HEK293 (cell line): ENCODE results near the gene TNNT2.

Experiments
- CTCF ChIA-PET: fragments of 350-600 bp; formaldehyde crosslinking; extraction: SDS; loops from one replicate; lab custom pipeline; 2021; ENCODE audit warnings: antibody characterized with exemption; lab: Yijun Ruan, JAX
- POLR2A ChIA-PET: fragments of 300-600 bp; formaldehyde crosslinking; extraction: SDS; loops from one replicate; lab custom pipeline; 2020; ENCODE audit warnings: antibody characterized with exemption, inconsistent platforms; lab: Yijun Ruan, JAX
- H3K27ac ChIP-seq: fragments of 200-500 bp; sonication (Bioruptor generic); 2 replicates; pipeline ENCODE4 v1.5.1; 2014; ENCODE audit warnings: low read depth, low read length, control low read depth, inconsistent platforms; ENCODE audit errors: extremely low read depth
- H3K36me3 ChIP-seq, 2 experiments: fragments of 200-500 bp in 1 of 2; sonication (Bioruptor generic) in 1 of 2; 1 replicate in 1 of 2; 2 replicates in 1 of 2; pipeline ENCODE4 v1.5.1; 2014 to 2017; ENCODE audit warnings: inconsistent platforms in 2 of 2, low read length in 2 of 2; ENCODE audit not compliant: control insufficient read depth in 2 of 2, insufficient read depth in 1 of 2
- H3K4me1 ChIP-seq: fragments of 200-500 bp; sonication (Bioruptor generic); 2 replicates; pipeline ENCODE4 v1.5.1; 2014; ENCODE audit warnings: mild to moderate bottlenecking, low read length, inconsistent platforms; ENCODE audit not compliant: control insufficient read depth, insufficient read depth
- H3K4me3 ChIP-seq: 2 replicates; pipeline ENCODE4 v1.5.1; 2011; ENCODE audit warnings: low read depth, mild to moderate bottlenecking, control low read depth, low read length, moderate library complexity
- H3K9me3 ChIP-seq: fragments of 200-500 bp; sonication (Bioruptor generic); 2 replicates; pipeline ENCODE4 v1.5.1; 2014; ENCODE audit warnings: low read depth, low read length, inconsistent platforms; ENCODE audit not compliant: control insufficient read depth, insufficient read depth
- EGR2 ChIP-seq: fragments of 450-650 bp; formaldehyde crosslinking; IDR thresholded peaks from 2 replicates; pipeline ENCODE4 v1.5.1; 2016; ENCODE audit warnings: low read depth, missing biosample characterization, missing genetic modification characterization
- INSM2 ChIP-seq: fragments of 450-650 bp; formaldehyde crosslinking; IDR thresholded peaks from 2 replicates; pipeline ENCODE4 v1.5.1; 2016; ENCODE audit warnings: missing biosample characterization, missing genetic modification characterization
- KLF17 ChIP-seq: fragments of 450-650 bp; formaldehyde crosslinking; IDR thresholded peaks from 2 replicates; pipeline ENCODE4 v1.5.1; 2016; ENCODE audit warnings: missing biosample characterization, missing genetic modification characterization
- PRDM4 ChIP-seq: fragments of 450-650 bp; formaldehyde crosslinking; IDR thresholded peaks from 2 replicates; pipeline ENCODE4 v1.5.1; 2017; ENCODE audit warnings: missing biosample characterization, missing genetic modification characterization
- TCF7L2 ChIP-seq: IDR thresholded peaks from 2 replicates; pipeline ENCODE4 v1.6.1; 2011; ENCODE audit warnings: low read depth, mild to moderate bottlenecking, inconsistent platforms, low read length, moderate library complexity, borderline replicate concordance
- ZFHX2 ChIP-seq: fragments of 450-650 bp; formaldehyde crosslinking; conservative IDR thresholded peaks from 2 replicates; pipeline ENCODE4 v1.5.1; 2016; ENCODE audit warnings: missing biosample characterization, missing genetic modification characterization
- ZIC2 ChIP-seq: fragments of 450-650 bp; formaldehyde crosslinking; IDR thresholded peaks from 2 replicates; pipeline ENCODE4 v1.5.1; 2016; ENCODE audit warnings: missing biosample characterization, missing genetic modification characterization
- ZNF266 ChIP-seq: fragments of 450-650 bp; formaldehyde crosslinking; IDR thresholded peaks from 2 replicates; pipeline ENCODE4 v1.5.1; 2016; ENCODE audit warnings: missing biosample characterization, missing genetic modification characterization, low read depth
- ZNF354C ChIP-seq: fragments of 450-650 bp; formaldehyde crosslinking; IDR thresholded peaks from 2 replicates; pipeline ENCODE4 v1.5.1; 2016; ENCODE audit warnings: missing biosample characterization, missing genetic modification characterization, low read depth, borderline replicate concordance
- ZNF600 ChIP-seq: fragments of 450-650 bp; formaldehyde crosslinking; IDR thresholded peaks from 2 replicates; pipeline ENCODE4 v1.5.1; 2016; ENCODE audit warnings: missing biosample characterization, missing genetic modification characterization
- ZNF837 ChIP-seq: fragments of 450-650 bp; formaldehyde crosslinking; IDR thresholded peaks from 2 replicates; pipeline ENCODE4 v1.5.1; 2016; ENCODE audit warnings: missing biosample characterization, missing genetic modification characterization

Gene TNNT2

GRCh38 chr1:201406831-201407406 lies 29.4 kb upstream of the TNNT2 start:
- Histone ChIP-seq H3K9me3 (no peaks in the 10 kb centered on the region), H3K27ac (no peak overlapping the region), H3K4me1 (no peaks in the 10 kb centered on the region), H3K4me3 (no peak overlapping the region), H3K36me3 (no peaks in the 10 kb centered on the region)
- POLR2A ChIA-PET: no interaction called here
- CTCF ChIA-PET: interaction anchor here (0.9 to 3.0 kb wide), 6 partner anchors 11 to 59 kb away, joined by 3 to 29 read pairs (median 10); no protein-coding TSS in a partner anchor
- TF ChIP-seq ZFHX2 (peak; percentile 47; the same call in 1 of the 2 replicates), INSM2 (no peak), EGR2 (tag by site-specific recombination) (peak; percentile 39; the same call in 1 of the 2 replicates)

- no peak overlapping the region for H3K27ac ChIP-seq
- H3K4me1 ChIP-seq: no peaks in the 10 kb centered on the region
- TF ChIP-seq ZIC2 (tag by site-specific recombination) (peak; percentile 42), KLF17 (tag by site-specific recombination) (peak; percentile 64; the same call in 1 of the 2 replicates), PRDM4 (no peak), ZNF837 (tag by site-specific recombination) (no peak)
- H3K9me3 ChIP-seq: no peaks in the 10 kb centered on the region
- CTCF ChIA-PET: interaction anchor here (0.8 to 2.1 kb wide), 6 partner anchors 12 to 152 kb away, joined by 3 to 11 read pairs (median 4); partner anchors contain the start of gene TNNI1
- no peaks in the 10 kb centered on the region for H3K36me3 ChIP-seq
- no peak overlapping the region for H3K4me3 ChIP-seq
- POLR2A ChIA-PET: no interaction called here
Observed at GRCh38 chr1:201405484-201405831, 28.0 kb upstream of the TNNT2 start.

- no peaks in the 10 kb centered on the region for H3K4me1 ChIP-seq
- ChIA-PET POLR2A (no interaction called here), CTCF (interaction anchor here (0.8 to 2.1 kb wide), 7 partner anchors 16 to 151 kb away, joined by 3 to 11 read pairs (median 3); partner anchors contain the start of gene TNNI1)
- TF ChIP-seq ZNF600 (tag by site-specific recombination) (no peak), ZNF266 (tag by site-specific recombination) (no peak), TCF7L2 (no peak), ZNF354C (tag by site-specific recombination) (no peak)
- H3K27ac ChIP-seq: no peak overlapping the region
- H3K36me3 ChIP-seq: no peaks in the 10 kb centered on the region
- H3K4me3 ChIP-seq: no peak overlapping the region
- no peaks in the 10 kb centered on the region for H3K9me3 ChIP-seq
Observed at GRCh38 chr1:201404722-201405483, 27.4 kb upstream of the TNNT2 start.
